PC-9 (cell line): ENCODE results near the gene TSHZ3. TPM values are rescaled to one million over a fixed set of nuclear protein-coding genes. Genes with fewer than 3 reads are reported as not detected.

Source experiments
- BruUV-seq: library from RNA; stranded (reverse); fragments of 400-500 nt; replicated peaks from 2 replicates; lab custom pipeline; 2021; lab: Mats Ljungman, UMichigan
- CTCF ChIA-PET: fragments of 300-600 bp; sonication (Branson Sonifier 250); formaldehyde crosslinking; loops from one replicate; lab custom pipeline; 2022; ENCODE audit warnings: antibody characterized with exemption; lab: Charles Lee
- POLR2A ChIA-PET: fragments of 300-600 bp; sonication (Branson Sonifier 250); formaldehyde crosslinking; loops from one replicate; lab custom pipeline; 2022; ENCODE audit warnings: antibody characterized with exemption; ENCODE audit not compliant: unreplicated experiment; lab: Charles Lee
- DNase-seq, 2 experiments: peaks; one replicate each; pipeline versions ENCODE4 v3.0.0 to v3.0.0-alpha.2; 2015 to 2022; ENCODE audit warnings: mixed read lengths in 1 of 2
- H2AFZ ChIP-seq: fragments of 200-600 bp; sonication (generic); 2 replicates; pipeline ENCODE4 v1.8.1; 2017; ENCODE audit warnings: antibody characterized with exemption
- H3F3A ChIP-seq: fragments of 200-600 bp; sonication (generic); 2 replicates; pipeline ENCODE4 v1.8.1; 2017; ENCODE audit warnings: antibody characterized with exemption, mild to moderate bottlenecking, low read depth; ENCODE audit not compliant: insufficient read depth
- H3K27ac ChIP-seq: fragments of 200-600 bp; sonication (generic); 2 replicates; pipeline ENCODE4 v1.6.1; 2016; ENCODE audit warnings: mixed run types
- H3K27me3 ChIP-seq: fragments of 200-600 bp; sonication (generic); 2 replicates; pipeline ENCODE4 v1.6.1; 2016; ENCODE audit warnings: low read depth, mixed run types; ENCODE audit not compliant: insufficient read depth
- H3K36me3 ChIP-seq: fragments of 200-600 bp; sonication (generic); 2 replicates; pipeline ENCODE4 v1.6.1; 2016; ENCODE audit warnings: low read depth, mixed run types
- H3K4me1 ChIP-seq: fragments of 200-600 bp; sonication (generic); replicated peaks from 2 replicates; pipeline ENCODE4 v1.6.1; 2016; ENCODE audit warnings: mixed run types; ENCODE audit not compliant: insufficient read depth
- H3K4me2 ChIP-seq: fragments of 200-600 bp; sonication (generic); 2 replicates; pipeline ENCODE4 v1.6.1; 2017; ENCODE audit warnings: mixed run types
- H3K4me3 ChIP-seq: fragments of 200-600 bp; sonication (generic); 2 replicates; pipeline ENCODE4 v1.6.1; 2016; ENCODE audit warnings: mixed run types
- H3K79me2 ChIP-seq: fragments of 200-600 bp; sonication (generic); 2 replicates; pipeline ENCODE4 v1.6.1; 2017; ENCODE audit warnings: low read depth, mixed run types
- H3K9me2 ChIP-seq: fragments of 200-600 bp; sonication (generic); 2 replicates; pipeline ENCODE4 v1.8.1; 2017; ENCODE audit warnings: mild to moderate bottlenecking; ENCODE audit not compliant: insufficient read depth
- H3K9me3 ChIP-seq: fragments of 200-600 bp; sonication (generic); 2 replicates; pipeline ENCODE4 v1.8.1; 2016; ENCODE audit warnings: low read depth; ENCODE audit not compliant: insufficient read depth
- H4K20me1 ChIP-seq: fragments of 200-600 bp; sonication (generic); 2 replicates; pipeline ENCODE4 v1.8.1; 2017; ENCODE audit not compliant: insufficient read depth
- EZH2 ChIP-seq: fragments of 200-600 bp; sonication (generic); IDR thresholded peaks from 2 replicates; pipeline ENCODE4 v1.8.0; 2017; ENCODE audit warnings: antibody characterized with exemption, low read depth
- intact Hi-C: fragments of 100-400 bp; cut with micrococcal nuclease; formaldehyde crosslinking; loops from one replicate; pipeline ENCODE4 v1.10.0; 2022; ENCODE audit not compliant: unreplicated experiment
- total RNA-seq: library from RNA; stranded (reverse); gene quantifications from 2 replicates; pipeline ENCODE4 v1.2.3, GENCODE V29; 2021
- TF ChIP-seq, protein P1 (sequence below): fragments of 200-600 bp; sonication (generic); conservative IDR thresholded peaks from 2 replicates; pipeline ENCODE4 v1.6.1; 2017; ENCODE audit warnings: mixed run types, antibody characterized with exemption, mild to moderate bottlenecking, moderate library complexity

The TSHZ3 gene
- total RNA-seq, 1 experiment from 2014 or later: not detected

DNA sequence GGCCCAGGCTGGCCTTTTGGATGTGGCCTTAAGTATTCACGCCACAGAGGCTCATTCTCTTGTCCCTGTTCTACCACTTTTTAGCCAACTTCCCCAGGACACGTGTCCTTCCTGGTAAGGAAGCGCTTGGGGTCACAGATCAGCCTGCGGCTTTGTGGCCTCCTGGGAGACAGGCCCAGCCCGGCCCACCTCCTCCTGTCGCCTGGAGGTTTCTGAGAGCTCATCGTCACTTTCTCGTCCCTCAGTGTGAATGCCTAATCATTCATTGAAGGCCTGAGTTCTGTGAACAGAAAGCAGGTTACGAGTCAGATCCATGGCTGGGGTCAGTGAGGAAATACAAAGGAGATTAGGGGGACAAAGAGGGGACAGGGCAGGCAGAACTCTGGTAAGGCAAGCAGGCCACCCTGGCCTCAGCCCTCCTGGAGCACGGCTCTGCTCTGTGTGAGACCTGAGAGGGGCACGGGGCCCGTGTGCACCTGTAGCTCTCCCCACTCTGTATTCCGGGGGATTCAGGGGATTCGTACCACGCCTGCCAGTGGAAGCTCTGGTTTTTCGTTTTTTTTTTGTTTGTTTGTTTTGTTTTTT, 38.6 kb upstream of the TSHZ3 start:
- Histone ChIP-seq H3K9me2 (no peaks in the 10 kb centered on the region), H3K4me1 (no peaks in the 10 kb centered on the region), H3K4me3 (no peak overlapping the region), H2AFZ (no peak overlapping the region), H4K20me1 (no peaks in the 10 kb centered on the region), H3K79me2 (no peaks in the 10 kb centered on the region), H3K27ac (no peak overlapping the region), H3F3A (no peaks in the 10 kb centered on the region), H3K36me3 (no peaks in the 10 kb centered on the region), H3K9me3 (no peaks in the 10 kb centered on the region), H3K4me2 (no peak overlapping the region), H3K27me3 (peaks cover 41% of the 10 kb centered on the region)
- DNase-seq: no peak
- CTCF ChIA-PET: no interaction called here
- POLR2A ChIA-PET: no interaction called here
- BruUV-seq: no TSS peak
- TF ChIP-seq, protein P1, sequence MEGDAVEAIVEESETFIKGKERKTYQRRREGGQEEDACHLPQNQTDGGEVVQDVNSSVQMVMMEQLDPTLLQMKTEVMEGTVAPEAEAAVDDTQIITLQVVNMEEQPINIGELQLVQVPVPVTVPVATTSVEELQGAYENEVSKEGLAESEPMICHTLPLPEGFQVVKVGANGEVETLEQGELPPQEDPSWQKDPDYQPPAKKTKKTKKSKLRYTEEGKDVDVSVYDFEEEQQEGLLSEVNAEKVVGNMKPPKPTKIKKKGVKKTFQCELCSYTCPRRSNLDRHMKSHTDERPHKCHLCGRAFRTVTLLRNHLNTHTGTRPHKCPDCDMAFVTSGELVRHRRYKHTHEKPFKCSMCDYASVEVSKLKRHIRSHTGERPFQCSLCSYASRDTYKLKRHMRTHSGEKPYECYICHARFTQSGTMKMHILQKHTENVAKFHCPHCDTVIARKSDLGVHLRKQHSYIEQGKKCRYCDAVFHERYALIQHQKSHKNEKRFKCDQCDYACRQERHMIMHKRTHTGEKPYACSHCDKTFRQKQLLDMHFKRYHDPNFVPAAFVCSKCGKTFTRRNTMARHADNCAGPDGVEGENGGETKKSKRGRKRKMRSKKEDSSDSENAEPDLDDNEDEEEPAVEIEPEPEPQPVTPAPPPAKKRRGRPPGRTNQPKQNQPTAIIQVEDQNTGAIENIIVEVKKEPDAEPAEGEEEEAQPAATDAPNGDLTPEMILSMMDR: no peak
- no peak for TF ChIP-seq EZH2
- intact Hi-C loops: no loop called here

DNA sequence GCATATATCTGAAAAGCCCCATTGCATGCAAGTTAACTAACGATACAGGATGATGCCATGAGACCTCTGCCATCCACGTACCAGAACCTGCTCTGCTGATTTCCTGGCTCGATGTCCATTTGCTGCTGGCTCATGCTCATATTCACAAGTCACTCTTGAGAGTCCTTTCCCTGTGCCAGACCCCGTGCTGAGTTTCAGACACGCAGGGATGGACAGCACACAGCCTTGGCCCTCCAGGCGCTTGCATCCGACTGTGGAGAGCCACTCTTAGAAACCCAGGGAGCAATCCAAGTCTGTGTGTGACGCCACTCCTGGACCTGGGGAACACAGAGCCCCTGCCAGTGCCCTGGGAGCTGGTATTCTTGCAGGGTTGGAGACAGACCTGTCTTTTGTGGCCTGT, 37.6 kb upstream of the TSHZ3 start:
- H3K4me2 ChIP-seq: no peak overlapping the region
- BruUV-seq: no TSS peak
- intact Hi-C loops: no loop called here

DNA sequence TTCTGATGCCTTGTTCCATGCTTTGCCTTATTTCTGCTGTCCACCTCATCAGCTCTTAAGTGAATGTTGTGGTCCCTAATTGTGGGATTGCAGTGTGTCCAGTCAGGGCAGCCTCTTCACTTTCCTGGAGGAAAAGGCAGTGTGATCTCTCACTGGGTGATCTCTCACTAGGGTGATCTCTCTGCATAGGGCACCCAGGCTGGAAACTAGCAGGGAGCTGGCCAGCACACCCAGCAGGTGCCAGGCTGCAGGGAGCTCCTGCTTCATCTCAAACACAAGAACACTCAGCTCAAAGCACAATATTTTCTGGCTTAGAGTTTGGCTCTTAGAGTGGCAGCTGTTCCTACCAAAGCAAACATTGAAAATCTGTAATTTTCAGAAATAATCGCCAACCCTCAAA, 36.5 kb upstream of the TSHZ3 start:
- no peaks in the 10 kb centered on the region for H3K9me3 ChIP-seq
- no peaks in the 10 kb centered on the region for H3K4me1 ChIP-seq
- no peaks in the 10 kb centered on the region for H3K9me2 ChIP-seq
- H3K27ac ChIP-seq: no peak overlapping the region
- POLR2A ChIA-PET: no interaction called here
- intact Hi-C loops: no loop called here
- no peaks in the 10 kb centered on the region for H3F3A ChIP-seq
- no peak overlapping the region for H3K4me2 ChIP-seq
- H3K79me2 ChIP-seq: no peaks in the 10 kb centered on the region
- H4K20me1 ChIP-seq: no peaks in the 10 kb centered on the region
- no peak overlapping the region for H2AFZ ChIP-seq
- CTCF ChIA-PET: no interaction called here
- H3K4me3 ChIP-seq: no peak overlapping the region
- no TSS peak for BruUV-seq
- H3K36me3 ChIP-seq: no peaks in the 10 kb centered on the region
- peaks cover 32% of the 10 kb centered on the region for H3K27me3 ChIP-seq
- DNase-seq: no peak
- no peak for TF ChIP-seq EZH2
- TF ChIP-seq, protein P1: no peak

More for the DNA sequence above, 37.6 kb upstream of the TSHZ3 start:
- no peak overlapping the region for H3K27ac ChIP-seq
- H3K36me3 ChIP-seq: no peaks in the 10 kb centered on the region
- H3K27me3 ChIP-seq: peaks cover 31% of the 10 kb centered on the region
- DNase-seq: no peak
- no peaks in the 10 kb centered on the region for H3K4me1 ChIP-seq
- TF ChIP-seq, protein P1: no peak
- no peak for TF ChIP-seq EZH2
- H3K9me2 ChIP-seq: no peaks in the 10 kb centered on the region
- H2AFZ ChIP-seq: no peak overlapping the region
- POLR2A ChIA-PET: no interaction called here
- no peaks in the 10 kb centered on the region for H3K9me3 ChIP-seq
- H3F3A ChIP-seq: no peaks in the 10 kb centered on the region
- no peaks in the 10 kb centered on the region for H3K79me2 ChIP-seq
- H4K20me1 ChIP-seq: no peaks in the 10 kb centered on the region
- CTCF ChIA-PET: no interaction called here
- no peak overlapping the region for H3K4me3 ChIP-seq
